Endodermal cell (in vitro differentiated cells): ENCODE data around the gene CDH18. TPM values are rescaled to one million over a fixed set of nuclear protein-coding genes. Genes with fewer than 3 reads are reported as not detected.

ENCODE experiments used
- DNase-seq: peaks from one replicate; pipeline ENCODE4 v3.0.0-alpha.2; 2017
- H3K27ac ChIP-seq: 2 replicates; pipeline ENCODE4 v1.5.1; 2013; ENCODE audit warnings: mild to moderate bottlenecking, low read depth, low read length, moderate library complexity
- H3K27me3 ChIP-seq: 2 replicates; pipeline ENCODE4 v1.6.1; 2013; ENCODE audit warnings: mild to moderate bottlenecking, low read length, moderate library complexity; ENCODE audit not compliant: insufficient read depth, control insufficient read depth, poor library complexity, severe bottlenecking
- H3K36me3 ChIP-seq: 2 replicates; pipeline ENCODE4 v1.7.0; 2013; ENCODE audit warnings: mild to moderate bottlenecking, low read length, moderate library complexity; ENCODE audit not compliant: control insufficient read depth, insufficient read depth
- H3K4me1 ChIP-seq: one replicate; pipeline ENCODE4 v1.7.0; 2013; ENCODE audit warnings: low read length; ENCODE audit not compliant: control insufficient read depth, insufficient read depth
- H3K4me3 ChIP-seq: 2 replicates; pipeline ENCODE4 v1.5.1; 2013; ENCODE audit warnings: mild to moderate bottlenecking, low read length, moderate library complexity
- H3K9ac ChIP-seq: 2 replicates; pipeline ENCODE4 v1.6.1; 2013; ENCODE audit warnings: mild to moderate bottlenecking, low read length, moderate library complexity; ENCODE audit not compliant: poor library complexity, severe bottlenecking; ENCODE audit errors: extremely low read depth
- H3K9me3 ChIP-seq: 2 replicates; pipeline ENCODE4 v1.6.1; 2013; ENCODE audit warnings: mild to moderate bottlenecking, low read length, moderate library complexity; ENCODE audit not compliant: control insufficient read depth
- H3K27ac Mint-ChIP-seq: 2 replicates; pipeline ENCODE4 v1.8.0; 2020; ENCODE audit warnings: mixed read lengths
- H3K27me3 Mint-ChIP-seq: 2 replicates; pipeline ENCODE4 v1.8.0; 2021; ENCODE audit warnings: mild to moderate bottlenecking, mixed read lengths; ENCODE audit not compliant: insufficient read depth
- H3K36me3 Mint-ChIP-seq: 2 replicates; pipeline ENCODE4 v1.8.0; 2020; ENCODE audit warnings: low read depth, mixed read lengths
- H3K4me1 Mint-ChIP-seq: 2 replicates; pipeline ENCODE4 v1.8.0; 2020; ENCODE audit warnings: mixed read lengths
- H3K4me3 Mint-ChIP-seq: 2 replicates; pipeline ENCODE4 v1.8.0; 2020; ENCODE audit warnings: mild to moderate bottlenecking, moderate library complexity, mixed read lengths
- H3K9me3 Mint-ChIP-seq: 2 replicates; pipeline ENCODE4 v1.8.0; 2020; ENCODE audit warnings: mild to moderate bottlenecking, mixed read lengths
- CTCF ChIP-seq: fragments of 200-600 bp; sonication (generic); conservative IDR thresholded peaks from 2 replicates; pipeline ENCODE4 v1.5.0; 2021; ENCODE audit warnings: antibody characterized with exemption, mild to moderate bottlenecking
- WGBS, 2 experiments: methylation state at CpG; one replicate each; pipeline versions ENCODE4 v1.1.5 to v1.1.7; 2013; ENCODE audit warnings: missing lambda C conversion rate in 2 of 2, mixed read lengths in 1 of 2; ENCODE audit not compliant: insufficient coverage in 1 of 2, insufficient read length in 1 of 2; 5-methylcytosine and 5-hydroxymethylcytosine counted together
- total RNA-seq, 2 donors: library from RNA; stranded (reverse); fragmentation: NEBNext Ultra II Directional in 1 of 2; extraction: Animal tissue kit (Norgen Biotek cat#: 25700) in 1 of 2; gene quantifications; 2 replicates in 1 of 2; 3 replicates in 1 of 2; pipeline ENCODE4 v1.2.1, GENCODE V29; 2021

The CDH18 gene
- total RNA-seq, 2 donors from 2014 or later: 0.22 TPM; not detected in 1

GRCh38 chr5:19900269-19900668 lies 87.7 kb downstream of the CDH18 start:
- TF ChIP-seq CTCF: no peak
- Histone ChIP-seq H3K27ac (no peak overlapping the region), H3K9me3 (no peaks in the 10 kb centered on the region), H3K36me3 (no peaks in the 10 kb centered on the region), H3K4me3 (no peak overlapping the region), H3K4me1 (no peaks in the 10 kb centered on the region), H3K9ac (no peak overlapping the region), H3K27me3 (no peaks in the 10 kb centered on the region)
- WGBS, 2 experiments: 96 to 100% methylated on average over 1 to 3 of the region's 3 CpGs
- Mint-ChIP-seq H3K9me3 (no peaks in the 10 kb centered on the region), H3K27me3 (no peaks in the 10 kb centered on the region), H3K4me3 (no peak overlapping the region), H3K4me1 (peaks cover 8% of the 10 kb centered on the region), H3K27ac (no peak overlapping the region), H3K36me3 (no peaks in the 10 kb centered on the region)
- no peak for DNase-seq

GRCh38 chr5:19891658-19892057 lies 96.3 kb downstream of the CDH18 start:
- Histone ChIP-seq H3K36me3 (no peaks in the 10 kb centered on the region), H3K9ac (no peak overlapping the region), H3K9me3 (no peaks in the 10 kb centered on the region), H3K4me1 (no peaks in the 10 kb centered on the region), H3K4me3 (no peak overlapping the region), H3K27ac (no peak overlapping the region), H3K27me3 (no peaks in the 10 kb centered on the region)
- no peaks in the 10 kb centered on the region for H3K9me3 Mint-ChIP-seq
- 85% methylated on average over 1 of the region's 1 CpG; no CpG with 5 or more reads in 1 of the 2 experiments for WGBS, 2 experiments
- DNase-seq: no peak
- no peak overlapping the region for H3K4me3 Mint-ChIP-seq
- H3K36me3 Mint-ChIP-seq: no peaks in the 10 kb centered on the region
- no peak overlapping the region for H3K27ac Mint-ChIP-seq
- peaks cover 9% of the 10 kb centered on the region for H3K4me1 Mint-ChIP-seq
- no peaks in the 10 kb centered on the region for H3K27me3 Mint-ChIP-seq
- TF ChIP-seq CTCF: no peak

GRCh38 chr5:19886123-19886917 lies 101.7 kb downstream of the CDH18 start:
- Histone ChIP-seq H3K27ac (no peak overlapping the region), H3K4me3 (no peak overlapping the region), H3K27me3 (no peaks in the 10 kb centered on the region), H3K36me3 (no peaks in the 10 kb centered on the region), H3K9me3 (no peaks in the 10 kb centered on the region), H3K4me1 (no peaks in the 10 kb centered on the region), H3K9ac (no peak overlapping the region)
- Mint-ChIP-seq H3K4me1 (peaks cover 8% of the 10 kb centered on the region), H3K36me3 (no peaks in the 10 kb centered on the region), H3K27me3 (peaks cover 2% of the 10 kb centered on the region), H3K4me3 (no peak overlapping the region), H3K9me3 (no peaks in the 10 kb centered on the region), H3K27ac (no peak overlapping the region)
- no peak for TF ChIP-seq CTCF
- no peak for DNase-seq
- WGBS, 2 experiments: 88 to 89% methylated on average over 3 to 6 of the region's 7 CpGs
